Type B pancreatic cell (in vitro differentiated cells): ENCODE measurements around the gene USH2A. TPM values are rescaled to one million over a fixed set of nuclear protein-coding genes. Genes with fewer than 3 reads are reported as not detected.

Experiments used
- DNase-seq: peaks from one replicate; pipeline ENCODE4 v3.0.0; 2021; ENCODE audit warnings: mixed read lengths; ENCODE audit not compliant: unreplicated experiment; ENCODE audit errors: extremely low spot score
- H3K27ac Mint-ChIP-seq: 2 replicates; pipeline ENCODE4 v1.8.0; 2021; ENCODE audit warnings: mild to moderate bottlenecking, mixed read lengths
- H3K27me3 Mint-ChIP-seq: 2 replicates; pipeline ENCODE4 v1.8.0; 2021; ENCODE audit warnings: mixed read lengths
- H3K36me3 Mint-ChIP-seq: 2 replicates; pipeline ENCODE4 v1.8.0; 2021; ENCODE audit warnings: mixed read lengths
- H3K4me1 Mint-ChIP-seq: one replicate; pipeline ENCODE4 v1.8.0; 2021; ENCODE audit warnings: mixed read lengths; ENCODE audit not compliant: unreplicated experiment
- H3K4me3 Mint-ChIP-seq: 2 replicates; pipeline ENCODE4 v1.8.0; 2021; ENCODE audit warnings: mild to moderate bottlenecking, mixed read lengths
- H3K9me3 Mint-ChIP-seq: 2 replicates; pipeline ENCODE4 v1.8.0; 2021; ENCODE audit warnings: mixed read lengths
- total RNA-seq: library from RNA; stranded (reverse); gene quantifications from 2 replicates; pipeline ENCODE4 v1.2.1, GENCODE V29; 2021; ENCODE audit warnings: low replicate concordance
- TF ChIP-seq, protein P1 (sequence below): fragments of 200-600 bp; sonication (generic); conservative IDR thresholded peaks from 2 replicates; pipeline ENCODE4 v1.5.0; 2021; ENCODE audit warnings: antibody characterized with exemption, mild to moderate bottlenecking

Gene USH2A
- total RNA-seq, 1 donor from 2014 or later = 0.22 TPM

DNA sequence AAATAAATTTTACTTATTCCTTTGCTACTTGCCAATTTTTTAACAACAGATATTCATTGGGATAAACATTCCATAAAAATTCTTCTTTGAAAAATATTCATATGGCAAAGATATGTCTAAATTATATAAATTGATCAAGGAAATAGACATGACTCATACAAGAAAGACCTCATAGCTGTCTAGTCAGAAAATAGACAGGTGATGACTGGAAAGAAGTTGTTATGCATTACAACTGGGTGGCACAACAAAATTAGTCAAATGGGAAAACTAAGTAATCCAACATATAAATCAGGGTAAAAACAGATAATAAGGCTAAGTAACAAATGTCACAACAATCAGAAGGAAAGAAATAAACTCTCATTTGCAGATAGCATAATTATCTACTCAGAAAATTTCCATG is 92.0 kb downstream of the USH2A start:
- Mint-ChIP-seq H3K27ac (no peak overlapping the region), H3K4me3 (no peak overlapping the region), H3K4me1 (no peaks in the 10 kb centered on the region), H3K27me3 (no peaks in the 10 kb centered on the region), H3K36me3 (no peaks in the 10 kb centered on the region), H3K9me3 (peaks cover 10% of the 10 kb centered on the region)
- TF ChIP-seq, protein P1, sequence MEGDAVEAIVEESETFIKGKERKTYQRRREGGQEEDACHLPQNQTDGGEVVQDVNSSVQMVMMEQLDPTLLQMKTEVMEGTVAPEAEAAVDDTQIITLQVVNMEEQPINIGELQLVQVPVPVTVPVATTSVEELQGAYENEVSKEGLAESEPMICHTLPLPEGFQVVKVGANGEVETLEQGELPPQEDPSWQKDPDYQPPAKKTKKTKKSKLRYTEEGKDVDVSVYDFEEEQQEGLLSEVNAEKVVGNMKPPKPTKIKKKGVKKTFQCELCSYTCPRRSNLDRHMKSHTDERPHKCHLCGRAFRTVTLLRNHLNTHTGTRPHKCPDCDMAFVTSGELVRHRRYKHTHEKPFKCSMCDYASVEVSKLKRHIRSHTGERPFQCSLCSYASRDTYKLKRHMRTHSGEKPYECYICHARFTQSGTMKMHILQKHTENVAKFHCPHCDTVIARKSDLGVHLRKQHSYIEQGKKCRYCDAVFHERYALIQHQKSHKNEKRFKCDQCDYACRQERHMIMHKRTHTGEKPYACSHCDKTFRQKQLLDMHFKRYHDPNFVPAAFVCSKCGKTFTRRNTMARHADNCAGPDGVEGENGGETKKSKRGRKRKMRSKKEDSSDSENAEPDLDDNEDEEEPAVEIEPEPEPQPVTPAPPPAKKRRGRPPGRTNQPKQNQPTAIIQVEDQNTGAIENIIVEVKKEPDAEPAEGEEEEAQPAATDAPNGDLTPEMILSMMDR = no peak
- no peak for DNase-seq

DNA sequence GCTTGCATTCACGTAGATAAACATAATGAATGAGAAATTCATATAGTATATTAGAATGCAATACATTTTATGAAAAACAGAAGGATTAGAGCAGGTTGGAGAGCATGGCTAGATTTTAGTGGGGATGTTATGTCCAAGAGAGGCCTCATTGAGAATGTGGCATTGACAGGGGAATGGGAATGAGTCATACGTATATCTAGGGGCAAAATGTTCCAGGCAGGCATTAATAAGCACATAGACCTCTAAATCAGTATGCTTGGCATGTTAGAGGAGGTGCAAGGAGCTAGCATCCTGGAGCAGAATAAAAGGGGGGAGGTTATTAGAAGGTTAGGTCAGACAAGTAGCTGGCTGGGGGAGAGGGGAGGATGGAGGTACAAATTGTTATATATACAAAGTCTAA is 93.0 kb downstream of the USH2A start:
- no peak for DNase-seq
- Mint-ChIP-seq H3K4me1 (no peaks in the 10 kb centered on the region), H3K36me3 (no peaks in the 10 kb centered on the region), H3K27me3 (no peaks in the 10 kb centered on the region), H3K4me3 (no peak overlapping the region), H3K9me3 (peaks cover 4% of the 10 kb centered on the region), H3K27ac (no peak overlapping the region)
- TF ChIP-seq, protein P1 = no peak

DNA sequence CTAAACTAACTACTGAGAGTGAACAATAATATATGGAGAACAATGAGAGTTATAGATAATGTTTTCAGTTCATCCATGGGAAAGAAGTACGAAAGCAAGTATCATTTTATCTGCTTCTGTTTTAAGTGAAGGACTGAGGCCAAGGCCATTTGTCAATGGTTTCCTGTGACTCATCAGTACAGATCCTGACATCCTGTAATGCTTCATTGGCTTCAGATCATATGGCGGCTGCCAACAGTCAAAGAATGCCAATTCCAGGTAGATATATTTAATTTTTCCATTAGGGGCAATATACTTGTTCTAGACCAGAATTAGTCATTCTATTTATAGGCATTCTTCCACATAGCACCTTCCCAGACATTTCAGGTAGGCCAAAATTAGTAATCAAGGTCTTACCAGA is 97.3 kb downstream of the USH2A start:
- DNase-seq = no peak

DNA sequence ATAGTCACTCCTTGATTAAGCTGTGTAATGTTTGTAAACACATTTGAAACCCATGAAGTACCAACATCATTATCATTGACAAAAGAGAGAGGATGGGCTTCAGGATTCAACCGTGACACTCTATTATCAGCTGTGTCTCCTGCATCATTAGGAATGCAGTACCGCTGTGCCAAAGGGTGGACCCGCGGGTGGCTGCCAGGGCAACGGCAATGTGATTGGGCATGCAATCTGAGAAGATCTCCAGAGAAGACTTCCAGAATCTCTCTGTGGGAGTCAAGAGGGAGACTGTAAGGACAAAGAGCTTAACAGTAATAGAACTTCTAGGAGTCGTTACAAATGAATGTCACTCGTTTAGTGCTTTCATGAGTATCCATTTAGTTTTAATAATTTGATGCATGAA is 97.9 kb downstream of the USH2A start:
- no peak for DNase-seq
- Mint-ChIP-seq H3K4me3 (no peak overlapping the region), H3K9me3 (no peaks in the 10 kb centered on the region), H3K27ac (no peak overlapping the region), H3K4me1 (no peaks in the 10 kb centered on the region), H3K36me3 (no peaks in the 10 kb centered on the region), H3K27me3 (no peaks in the 10 kb centered on the region)
- TF ChIP-seq, protein P1 = no peak

More for the DNA sequence above, 97.3 kb downstream of the USH2A start:
- no peak overlapping the region for H3K27ac Mint-ChIP-seq
- no peak overlapping the region for H3K4me3 Mint-ChIP-seq
- no peaks in the 10 kb centered on the region for H3K27me3 Mint-ChIP-seq
- H3K4me1 Mint-ChIP-seq = no peaks in the 10 kb centered on the region
- no peaks in the 10 kb centered on the region for H3K36me3 Mint-ChIP-seq
- TF ChIP-seq, protein P1 = no peak
- H3K9me3 Mint-ChIP-seq = no peaks in the 10 kb centered on the region

DNA sequence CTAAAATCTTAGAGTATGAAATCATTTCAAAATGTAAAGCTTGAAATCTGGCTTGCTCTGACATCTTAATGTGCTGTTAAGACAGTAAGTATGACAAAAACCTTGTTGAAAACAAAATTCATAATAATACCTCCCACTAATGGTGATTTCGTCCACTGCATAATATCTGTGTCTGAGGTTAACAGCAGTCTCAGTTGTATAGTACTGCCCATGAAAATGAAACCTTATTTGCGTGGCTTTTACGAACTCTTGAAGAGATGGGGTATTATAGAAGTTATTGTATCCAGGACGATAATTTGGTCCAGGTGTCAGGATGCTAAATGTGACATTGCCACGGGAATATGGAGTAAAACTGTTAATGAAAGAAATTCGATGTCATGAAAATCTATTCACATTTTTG is 99.9 kb downstream of the USH2A start:
- no peak for DNase-seq
- TF ChIP-seq, protein P1 = no peak
- no peaks in the 10 kb centered on the region for H3K36me3 Mint-ChIP-seq
- H3K4me1 Mint-ChIP-seq = no peaks in the 10 kb centered on the region
- H3K9me3 Mint-ChIP-seq = no peaks in the 10 kb centered on the region
- H3K4me3 Mint-ChIP-seq = no peak overlapping the region
- H3K27ac Mint-ChIP-seq = no peak overlapping the region
- no peaks in the 10 kb centered on the region for H3K27me3 Mint-ChIP-seq
